ENCODE results near the gene ENGASE.

DNA sequence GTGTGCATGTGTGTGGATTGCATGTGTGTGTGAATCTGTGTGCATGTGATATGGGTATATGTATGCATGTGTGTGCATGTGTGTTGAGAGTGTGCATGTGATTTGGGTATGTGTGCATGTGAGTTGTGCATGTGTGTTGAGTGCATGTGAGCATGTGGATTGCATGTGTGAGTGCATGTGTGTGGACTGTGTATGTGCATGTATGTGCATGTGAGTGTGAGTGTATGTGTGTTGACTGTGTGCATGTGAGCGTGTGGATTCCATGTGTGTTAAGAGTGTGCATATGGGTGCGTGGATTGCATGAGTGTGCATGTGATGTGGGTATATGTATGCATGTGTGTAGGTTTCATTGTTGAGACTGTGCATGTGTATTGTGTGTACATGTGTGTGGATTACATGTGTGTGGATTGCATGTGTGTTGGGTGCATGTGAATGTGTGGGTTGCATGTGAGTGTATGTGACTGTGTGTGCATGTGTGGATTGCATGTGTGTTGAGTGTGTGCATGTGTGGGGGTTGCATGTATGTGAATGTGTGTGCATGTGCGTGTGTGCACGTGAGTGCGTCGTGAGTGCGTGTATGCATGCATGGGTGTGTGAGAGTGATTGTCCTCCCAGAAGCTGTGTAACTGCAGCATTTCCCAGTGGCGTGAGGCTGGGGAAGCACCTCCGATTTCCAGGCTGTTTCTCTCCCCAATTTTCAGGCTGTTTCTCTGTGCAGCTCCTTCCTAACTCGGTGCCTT is 31.3 kb upstream of the ENGASE start:
- TF ChIP-seq, protein P1, sequence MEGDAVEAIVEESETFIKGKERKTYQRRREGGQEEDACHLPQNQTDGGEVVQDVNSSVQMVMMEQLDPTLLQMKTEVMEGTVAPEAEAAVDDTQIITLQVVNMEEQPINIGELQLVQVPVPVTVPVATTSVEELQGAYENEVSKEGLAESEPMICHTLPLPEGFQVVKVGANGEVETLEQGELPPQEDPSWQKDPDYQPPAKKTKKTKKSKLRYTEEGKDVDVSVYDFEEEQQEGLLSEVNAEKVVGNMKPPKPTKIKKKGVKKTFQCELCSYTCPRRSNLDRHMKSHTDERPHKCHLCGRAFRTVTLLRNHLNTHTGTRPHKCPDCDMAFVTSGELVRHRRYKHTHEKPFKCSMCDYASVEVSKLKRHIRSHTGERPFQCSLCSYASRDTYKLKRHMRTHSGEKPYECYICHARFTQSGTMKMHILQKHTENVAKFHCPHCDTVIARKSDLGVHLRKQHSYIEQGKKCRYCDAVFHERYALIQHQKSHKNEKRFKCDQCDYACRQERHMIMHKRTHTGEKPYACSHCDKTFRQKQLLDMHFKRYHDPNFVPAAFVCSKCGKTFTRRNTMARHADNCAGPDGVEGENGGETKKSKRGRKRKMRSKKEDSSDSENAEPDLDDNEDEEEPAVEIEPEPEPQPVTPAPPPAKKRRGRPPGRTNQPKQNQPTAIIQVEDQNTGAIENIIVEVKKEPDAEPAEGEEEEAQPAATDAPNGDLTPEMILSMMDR (IDR thresholded peaks at IDR 0.05), result no peak
- TF ChIP-seq POLR2A (IDR thresholded peaks at IDR 0.05), result no peak
- TF ChIP-seq EP300 (IDR thresholded peaks at IDR 0.05), result no peak

Data from tibial nerve (tissue), 4 donors.